Measurements from ENCODE around the gene HAPLN1.

HAPLN1 gene

GRCh38 chr5:83715236-83716065, 5.2 kb downstream of the HAPLN1 start:
- no peak for DNase-seq

GRCh38 chr5:83714810-83715209, 5.8 kb downstream of the HAPLN1 start:
- no peak for DNase-seq

GRCh38 chr5:83711982-83712601, 8.6 kb downstream of the HAPLN1 start:
- peak; percentile 31 to 60 for DNase-seq

GRCh38 chr5:83709973-83710372, 10.7 kb downstream of the HAPLN1 start:
- DNase-seq, result no peak

- DNase-seq, result no peak
Measured at GRCh38 chr5:83708170-83708569, 12.5 kb downstream of the HAPLN1 start.

GRCh38 chr5:83703059-83703458, 17.6 kb downstream of the HAPLN1 start:
- no peak for DNase-seq

GRCh38 chr5:83701886-83702285, 18.8 kb downstream of the HAPLN1 start:
- no peak for DNase-seq

- DNase-seq, result no peak
Measured at GRCh38 chr5:83689881-83690280, 30.8 kb downstream of the HAPLN1 start.

- DNase-seq, result no peak
Measured at GRCh38 chr5:83688281-83688680, 32.4 kb downstream of the HAPLN1 start.

GRCh38 chr5:83687124-83687619, 33.5 kb downstream of the HAPLN1 start:
- DNase-seq, result no peak

GRCh38 chr5:83686251-83686650, 34.4 kb downstream of the HAPLN1 start:
- no peak for DNase-seq

- no peak for DNase-seq
Measured at GRCh38 chr5:83683836-83684235, 36.8 kb downstream of the HAPLN1 start.

GRCh38 chr5:83672646-83673045, 48.0 kb downstream of the HAPLN1 start:
- no peak for DNase-seq

GRCh38 chr5:83672158-83672557, 48.5 kb downstream of the HAPLN1 start:
- no peak for DNase-seq

- DNase-seq, result no peak
Measured at GRCh38 chr5:83665631-83666030, 55.0 kb downstream of the HAPLN1 start.

GRCh38 chr5:83662558-83662957, 58.1 kb downstream of the HAPLN1 start:
- no peak for DNase-seq

- no peak for DNase-seq
Measured at GRCh38 chr5:83657807-83658525, 62.7 kb downstream of the HAPLN1 start.

GRCh38 chr5:83654427-83654994, 66.1 kb downstream of the HAPLN1 start:
- DNase-seq, result no peak

GRCh38 chr5:83653669-83654068, 67.0 kb downstream of the HAPLN1 start:
- DNase-seq, result no peak

GRCh38 chr5:83645936-83646335, 74.7 kb downstream of the HAPLN1 start:
- no peak for DNase-seq

GRCh38 chr5:83644301-83644700, 76.4 kb downstream of the HAPLN1 start:
- DNase-seq, result no peak

GRCh38 chr5:83641946-83642345, 78.7 kb downstream of the HAPLN1 start:
- DNase-seq, result no peak

GRCh38 chr5:83639911-83640310, 80.7 kb downstream of the HAPLN1 start:
- DNase-seq, result no peak

Data from SHP77 (cell line).